Suprapubic skin (tissue), 4 donors: ENCODE results near the gene RUNX3. TPM values are rescaled to one million over a fixed set of nuclear protein-coding genes. Genes with fewer than 3 reads are reported as not detected.
"Not testable (repeated sequence)": the region's sequence is repeated elsewhere in the genome, so short reads cannot be mapped to it uniquely, and the experiment has no call there.

Experiments used
- DNase-seq, 2 donors: peaks; one replicate each; pipeline ENCODE4 v3.0.0-alpha.2; 2019; ENCODE audit warnings: low spot score in 2 of 2
- H3K27ac ChIP-seq: fragments of 200-600 bp; sonication (generic); one replicate; pipeline ENCODE4 v1.5.1; 2019
- H3K27me3 ChIP-seq: fragments of 200-600 bp; sonication (generic); one replicate; pipeline ENCODE4 v1.5.1; 2019
- H3K36me3 ChIP-seq: fragments of 200-600 bp; sonication (generic); one replicate; pipeline ENCODE4 v1.5.1; 2019
- H3K4me1 ChIP-seq: fragments of 200-600 bp; sonication (generic); one replicate; pipeline ENCODE4 v1.5.1; 2019
- H3K4me3 ChIP-seq: fragments of 200-600 bp; sonication (generic); one replicate; pipeline ENCODE4 v1.5.1; 2019; ENCODE audit warnings: mild to moderate bottlenecking
- H3K9me3 ChIP-seq: fragments of 200-600 bp; sonication (generic); one replicate; pipeline ENCODE4 v1.5.1; 2019
- EP300 ChIP-seq: sonication (generic); formaldehyde crosslinking; IDR thresholded peaks from one replicate; pipeline ENCODE4 v1.6.1; 2017; ENCODE audit warnings: antibody characterized with exemption
- POLR2A ChIP-seq, 2 donors: fragments of 450-650 bp; IDR thresholded peaks; one replicate each; pipeline ENCODE4 v1.6.1; 2017; ENCODE audit warnings: antibody characterized with exemption in 2 of 2, mild to moderate bottlenecking in 2 of 2, moderate library complexity in 2 of 2
- POLR2AphosphoS5 ChIP-seq, 3 donors: sonication (generic); formaldehyde crosslinking; IDR thresholded peaks; one replicate each; pipeline ENCODE4 v1.6.1; 2017; ENCODE audit warnings: antibody characterized with exemption in 3 of 3
- WGBS: methylation state at CpG from one replicate; pipeline ENCODE4 v1.1.5; 2018; 5-methylcytosine and 5-hydroxymethylcytosine counted together
- total RNA-seq, 4 donors: library from RNA; depleted of rRNA; stranded (reverse); fragments of >200 nt; gene quantifications; one replicate each; pipeline ENCODE4 v1.1.0, GENCODE V29; 2016
- TF ChIP-seq, protein P1 (sequence below), 2 donors: fragments of 200-600 bp in 1 of 2; fragments of 450-650 bp in 1 of 2; sonication (generic) in 1 of 2; IDR thresholded peaks; one replicate each; pipeline ENCODE4 v1.5.1; 2016 to 2019; ENCODE audit warnings: antibody characterized with exemption in 2 of 2, mild to moderate bottlenecking in 1 of 2, moderate library complexity in 1 of 2

RUNX3 gene
- total RNA-seq, 4 donors from 2014 or later: 7.9 to 18.7 (median 13.8) TPM

GRCh38 chr1:24910751-24911650 is 19.1 kb downstream of the RUNX3 start:
- H3K36me3 ChIP-seq: no peaks in the 10 kb centered on the region
- DNase-seq: peak in 1 of 2 donors; percentile 70
- peaks cover 8% of the 10 kb centered on the region for H3K4me1 ChIP-seq
- no peak for TF ChIP-seq EP300
- peak in 1 of 2 donors; percentile 36 for TF ChIP-seq POLR2A (IDR thresholded peaks at IDR 0.05)
- TF ChIP-seq, protein P1, sequence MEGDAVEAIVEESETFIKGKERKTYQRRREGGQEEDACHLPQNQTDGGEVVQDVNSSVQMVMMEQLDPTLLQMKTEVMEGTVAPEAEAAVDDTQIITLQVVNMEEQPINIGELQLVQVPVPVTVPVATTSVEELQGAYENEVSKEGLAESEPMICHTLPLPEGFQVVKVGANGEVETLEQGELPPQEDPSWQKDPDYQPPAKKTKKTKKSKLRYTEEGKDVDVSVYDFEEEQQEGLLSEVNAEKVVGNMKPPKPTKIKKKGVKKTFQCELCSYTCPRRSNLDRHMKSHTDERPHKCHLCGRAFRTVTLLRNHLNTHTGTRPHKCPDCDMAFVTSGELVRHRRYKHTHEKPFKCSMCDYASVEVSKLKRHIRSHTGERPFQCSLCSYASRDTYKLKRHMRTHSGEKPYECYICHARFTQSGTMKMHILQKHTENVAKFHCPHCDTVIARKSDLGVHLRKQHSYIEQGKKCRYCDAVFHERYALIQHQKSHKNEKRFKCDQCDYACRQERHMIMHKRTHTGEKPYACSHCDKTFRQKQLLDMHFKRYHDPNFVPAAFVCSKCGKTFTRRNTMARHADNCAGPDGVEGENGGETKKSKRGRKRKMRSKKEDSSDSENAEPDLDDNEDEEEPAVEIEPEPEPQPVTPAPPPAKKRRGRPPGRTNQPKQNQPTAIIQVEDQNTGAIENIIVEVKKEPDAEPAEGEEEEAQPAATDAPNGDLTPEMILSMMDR (IDR thresholded peaks at IDR 0.05): no peak
- TF ChIP-seq POLR2AphosphoS5 (IDR thresholded peaks at IDR 0.05): no peak
- peak overlapping the region; percentile 62 for H3K27ac ChIP-seq
- no peak overlapping the region for H3K4me3 ChIP-seq
- H3K9me3 ChIP-seq: no peaks in the 10 kb centered on the region
- no peaks in the 10 kb centered on the region for H3K27me3 ChIP-seq
- 82% methylated on average over 19 of the region's 20 CpGs for WGBS

DNA sequence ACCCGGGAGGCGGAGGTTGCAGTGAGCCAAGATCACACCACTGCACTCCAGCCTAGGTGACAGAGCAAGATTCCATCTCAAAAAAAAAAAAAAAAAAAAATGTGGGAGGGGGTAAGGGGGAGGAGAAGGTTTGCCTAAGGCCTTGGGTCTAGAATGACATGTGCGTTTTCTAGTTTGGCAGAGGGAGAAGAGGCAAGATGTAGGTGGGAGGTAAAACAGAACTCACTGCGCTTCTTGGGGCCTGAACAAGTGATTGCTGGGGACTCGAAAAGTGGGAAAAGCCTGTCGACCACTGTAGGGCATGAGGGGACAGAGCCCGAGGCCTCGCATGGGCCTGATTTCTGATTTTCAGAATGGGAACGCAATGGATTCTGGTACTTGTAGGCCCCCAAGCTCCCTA is 19.9 kb downstream of the RUNX3 start:
- no peak overlapping the region for H3K4me3 ChIP-seq
- no peaks in the 10 kb centered on the region for H3K9me3 ChIP-seq
- H3K36me3 ChIP-seq: no peaks in the 10 kb centered on the region
- TF ChIP-seq, protein P1 (IDR thresholded peaks at IDR 0.05): no peak
- TF ChIP-seq POLR2AphosphoS5 (IDR thresholded peaks at IDR 0.05): no peak
- no peak for TF ChIP-seq EP300
- TF ChIP-seq POLR2A (IDR thresholded peaks at IDR 0.05): no peak
- WGBS: 89% methylated on average over 9 of the region's 9 CpGs
- H3K27ac ChIP-seq: peak overlapping the region; percentile 62
- no peaks in the 10 kb centered on the region for H3K27me3 ChIP-seq
- no peak for DNase-seq
- H3K4me1 ChIP-seq: peaks cover 8% of the 10 kb centered on the region

DNA sequence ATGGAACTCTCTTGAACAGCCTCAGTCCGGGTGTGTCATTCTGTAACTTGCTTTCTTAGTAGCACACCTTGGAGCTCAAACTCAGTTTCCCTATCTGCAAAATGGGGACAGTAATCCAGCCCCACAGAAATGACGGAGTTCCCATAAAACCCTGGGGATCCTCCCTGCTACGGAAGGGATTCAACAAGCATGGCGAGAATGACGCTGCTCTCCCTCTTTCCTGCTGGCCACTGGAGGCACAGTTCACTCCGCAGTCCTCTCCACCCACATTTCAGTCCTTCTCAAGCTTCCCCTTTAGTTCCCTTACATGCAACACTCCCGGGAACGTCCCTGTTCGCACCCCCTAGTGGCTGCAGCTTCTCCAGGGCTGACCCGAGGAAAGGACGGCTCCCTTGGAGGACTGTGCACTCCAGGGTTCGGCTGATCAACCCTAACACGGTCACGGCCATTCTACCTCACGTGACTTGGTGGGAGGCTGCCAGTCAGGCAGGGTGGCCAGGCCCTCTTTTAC is 20.6 kb downstream of the RUNX3 start:
- TF ChIP-seq, protein P1 (IDR thresholded peaks at IDR 0.05): peak in 1 of 2 donors; percentile 26
- no peak for TF ChIP-seq EP300
- no peak for TF ChIP-seq POLR2A (IDR thresholded peaks at IDR 0.05)
- no peak for TF ChIP-seq POLR2AphosphoS5 (IDR thresholded peaks at IDR 0.05)
- Histone ChIP-seq H3K36me3 (no peaks in the 10 kb centered on the region), H3K4me3 (no peak overlapping the region), H3K27me3 (no peaks in the 10 kb centered on the region), H3K9me3 (no peaks in the 10 kb centered on the region), H3K27ac (no peak overlapping the region), H3K4me1 (peaks cover 5% of the 10 kb centered on the region)
- 46% methylated on average over 15 of the region's 15 CpGs for WGBS
- DNase-seq: peak in 1 of 2 donors; percentile 68

GRCh38 chr1:24908591-24909259 is 21.4 kb downstream of the RUNX3 start:
- no peak for DNase-seq
- H3K4me3 ChIP-seq: no peak overlapping the region
- 79% methylated on average over 7 of the region's 7 CpGs for WGBS
- H3K27ac ChIP-seq: no peak overlapping the region
- no peaks in the 10 kb centered on the region for H3K27me3 ChIP-seq
- no peaks in the 10 kb centered on the region for H3K9me3 ChIP-seq
- no peaks in the 10 kb centered on the region for H3K4me1 ChIP-seq
- TF ChIP-seq, protein P1 (IDR thresholded peaks at IDR 0.05): no peak
- TF ChIP-seq EP300: no peak
- no peak for TF ChIP-seq POLR2AphosphoS5 (IDR thresholded peaks at IDR 0.05)
- no peak for TF ChIP-seq POLR2A (IDR thresholded peaks at IDR 0.05)
- no peaks in the 10 kb centered on the region for H3K36me3 ChIP-seq

- not testable (repeated sequence) for H3K4me1 ChIP-seq, H3K27me3 ChIP-seq, H3K4me3 ChIP-seq, H3K27ac ChIP-seq, H3K36me3 ChIP-seq, H3K9me3 ChIP-seq
- 95% methylated on average over 57 of the region's 57 CpGs for WGBS
- DNase-seq: peak in 1 of 2 donors; percentile 28
Measured at GRCh38 chr1:24907587-24908294, 22.3 kb downstream of the RUNX3 start.
